Measurements from ENCODE around the gene HOXA3.

DNA sequence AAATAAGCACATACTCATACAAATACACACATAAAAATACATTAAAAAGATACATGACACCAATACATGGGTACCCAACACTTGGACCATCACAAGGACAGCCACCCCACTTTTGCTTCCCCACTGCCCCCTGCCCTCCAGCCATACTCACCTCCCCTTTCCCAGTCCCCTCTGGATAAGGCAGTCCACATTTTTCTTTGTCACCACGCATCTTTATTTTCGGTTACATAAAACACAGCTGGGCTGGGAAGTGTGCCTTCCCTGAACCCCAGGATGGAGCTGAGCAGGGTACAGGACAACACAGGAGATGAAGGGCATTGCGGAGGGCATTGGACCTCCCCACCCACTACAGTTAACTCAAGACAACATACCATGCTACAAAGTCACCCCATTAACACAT is 1.1 kb upstream of the HOXA3 start:
- TF ChIP-seq, protein P1, sequence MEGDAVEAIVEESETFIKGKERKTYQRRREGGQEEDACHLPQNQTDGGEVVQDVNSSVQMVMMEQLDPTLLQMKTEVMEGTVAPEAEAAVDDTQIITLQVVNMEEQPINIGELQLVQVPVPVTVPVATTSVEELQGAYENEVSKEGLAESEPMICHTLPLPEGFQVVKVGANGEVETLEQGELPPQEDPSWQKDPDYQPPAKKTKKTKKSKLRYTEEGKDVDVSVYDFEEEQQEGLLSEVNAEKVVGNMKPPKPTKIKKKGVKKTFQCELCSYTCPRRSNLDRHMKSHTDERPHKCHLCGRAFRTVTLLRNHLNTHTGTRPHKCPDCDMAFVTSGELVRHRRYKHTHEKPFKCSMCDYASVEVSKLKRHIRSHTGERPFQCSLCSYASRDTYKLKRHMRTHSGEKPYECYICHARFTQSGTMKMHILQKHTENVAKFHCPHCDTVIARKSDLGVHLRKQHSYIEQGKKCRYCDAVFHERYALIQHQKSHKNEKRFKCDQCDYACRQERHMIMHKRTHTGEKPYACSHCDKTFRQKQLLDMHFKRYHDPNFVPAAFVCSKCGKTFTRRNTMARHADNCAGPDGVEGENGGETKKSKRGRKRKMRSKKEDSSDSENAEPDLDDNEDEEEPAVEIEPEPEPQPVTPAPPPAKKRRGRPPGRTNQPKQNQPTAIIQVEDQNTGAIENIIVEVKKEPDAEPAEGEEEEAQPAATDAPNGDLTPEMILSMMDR (IDR thresholded peaks at IDR 0.05) = no peak
- TF ChIP-seq POLR2AphosphoS5 (IDR thresholded peaks at IDR 0.05) = no peak
